Nucleus accumbens (tissue), 56 donors: ENCODE data around the gene APBB2.

Experiments
- DNase-seq, 56 donors: peaks; one replicate each; lab custom pipeline; 2025; lab: John Stamatoyannopoulos, UW

The APBB2 gene

GRCh38 chr4:40954088-40954668, 260.2 kb downstream of the APBB2 start:
- DNase-seq = peak in 1 of 56 donors; percentile 12

- peak in 21 of 56 donors; percentile 3 to 42 (median 21) for DNase-seq
These were observed 260.9 kb downstream of the APBB2 start for GRCh38 chr4:40953283-40954087.

GRCh38 chr4:40952672-40953071, 261.7 kb downstream of the APBB2 start:
- DNase-seq = no peak

- no peak for DNase-seq
These were observed 262.1 kb downstream of the APBB2 start for GRCh38 chr4:40952217-40952616.

GRCh38 chr4:40951026-40951425, 263.3 kb downstream of the APBB2 start:
- DNase-seq = no peak

GRCh38 chr4:40949358-40950100, 264.8 kb downstream of the APBB2 start:
- DNase-seq = no peak

GRCh38 chr4:40948014-40948413, 266.3 kb downstream of the APBB2 start:
- DNase-seq = no peak

GRCh38 chr4:40946652-40947051, 267.7 kb downstream of the APBB2 start:
- DNase-seq = peak in 18 of 56 donors; percentile 3 to 61 (median 22)

GRCh38 chr4:40940756-40941155, 273.6 kb downstream of the APBB2 start:
- no peak for DNase-seq

- DNase-seq = no peak
These were observed 274.0 kb downstream of the APBB2 start for GRCh38 chr4:40940317-40940741.

GRCh38 chr4:40939856-40940255, 274.5 kb downstream of the APBB2 start:
- DNase-seq = no peak

- DNase-seq = no peak
These were observed 276.0 kb downstream of the APBB2 start for GRCh38 chr4:40938337-40938736.

GRCh38 chr4:40937140-40937725, 277.1 kb downstream of the APBB2 start:
- no peak for DNase-seq

GRCh38 chr4:40934676-40935075, 279.7 kb downstream of the APBB2 start:
- DNase-seq = no peak

- DNase-seq = peak in 52 of 56 donors; percentile 3 to 86 (median 67)
These were observed 280.9 kb downstream of the APBB2 start for GRCh38 chr4:40933272-40934053.

GRCh38 chr4:40931841-40932240, 282.5 kb downstream of the APBB2 start:
- no peak for DNase-seq

GRCh38 chr4:40931238-40931637, 283.1 kb downstream of the APBB2 start:
- no peak for DNase-seq

- DNase-seq = no peak
These were observed 287.3 kb downstream of the APBB2 start for GRCh38 chr4:40927074-40927473.

- no peak for DNase-seq
These were observed 289.6 kb downstream of the APBB2 start for GRCh38 chr4:40924793-40925117.

- DNase-seq = peak in 35 of 56 donors; percentile 7 to 74 (median 22)
These were observed 290.1 kb downstream of the APBB2 start for GRCh38 chr4:40924096-40924792.
